Activated CD4-positive, alpha-beta T cell treated with anti-CD3 and anti-CD28 coated beads for 48 hours (primary cell): ENCODE results near the gene RBM41.
"Not testable (repeated sequence)": the region's sequence is repeated elsewhere in the genome, so short reads cannot be mapped to it uniquely, and the experiment has no call there.

Experiments
- DNase-seq: peaks from one replicate; pipeline ENCODE4 v3.0.0-alpha.2; 2020

The RBM41 gene

DNA sequence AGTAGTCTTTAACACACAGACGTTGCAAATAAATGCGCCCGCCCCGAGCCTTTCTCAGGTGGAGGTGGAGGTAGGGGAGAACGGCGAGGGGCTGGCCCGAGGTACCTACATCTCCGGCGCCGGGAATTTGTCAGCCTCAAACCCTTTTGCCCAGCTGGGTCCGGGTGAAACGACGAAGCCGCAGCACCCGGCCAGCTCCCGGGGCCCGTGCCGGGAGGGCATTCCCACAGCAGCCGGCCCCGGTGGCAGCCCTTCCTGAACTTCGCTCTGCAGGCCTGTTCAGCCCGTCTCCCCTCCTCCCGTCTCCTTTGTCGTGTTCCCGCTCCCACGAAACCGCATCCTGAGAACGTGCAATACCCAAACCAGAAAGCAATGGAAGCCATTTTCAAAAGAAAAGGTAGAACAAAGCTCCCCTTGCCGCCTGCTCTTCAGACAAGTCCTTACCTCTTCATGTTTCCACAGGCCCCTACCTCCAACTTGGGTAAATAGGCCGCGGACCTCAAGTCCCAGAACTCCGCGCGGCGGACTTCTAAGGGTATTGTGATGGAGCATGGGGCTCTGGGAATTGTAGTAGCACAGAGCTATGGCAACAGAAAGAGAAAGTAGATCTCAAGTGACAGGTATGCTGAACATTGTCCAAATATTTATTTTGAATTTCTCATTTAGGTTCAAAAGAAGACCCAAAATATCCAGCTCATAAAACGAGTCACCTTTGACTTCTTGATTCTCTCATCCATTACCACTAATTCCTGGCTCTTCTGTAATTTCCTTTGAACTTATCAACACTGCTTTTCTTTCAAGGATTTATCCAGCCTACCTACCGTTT lies at the start of gene RBM41:
Gene RBM41, minus strand, starts transcription at position 501 of the 826 bp plus-strand sequence. Its CDS starts 49 bp downstream, at position 452.
- peak; percentile 78 for DNase-seq

- DNase-seq: no peak
Observed at GRCh38 chrX:107168257-107168656, 49.6 kb upstream of the RBM41 start.

DNA sequence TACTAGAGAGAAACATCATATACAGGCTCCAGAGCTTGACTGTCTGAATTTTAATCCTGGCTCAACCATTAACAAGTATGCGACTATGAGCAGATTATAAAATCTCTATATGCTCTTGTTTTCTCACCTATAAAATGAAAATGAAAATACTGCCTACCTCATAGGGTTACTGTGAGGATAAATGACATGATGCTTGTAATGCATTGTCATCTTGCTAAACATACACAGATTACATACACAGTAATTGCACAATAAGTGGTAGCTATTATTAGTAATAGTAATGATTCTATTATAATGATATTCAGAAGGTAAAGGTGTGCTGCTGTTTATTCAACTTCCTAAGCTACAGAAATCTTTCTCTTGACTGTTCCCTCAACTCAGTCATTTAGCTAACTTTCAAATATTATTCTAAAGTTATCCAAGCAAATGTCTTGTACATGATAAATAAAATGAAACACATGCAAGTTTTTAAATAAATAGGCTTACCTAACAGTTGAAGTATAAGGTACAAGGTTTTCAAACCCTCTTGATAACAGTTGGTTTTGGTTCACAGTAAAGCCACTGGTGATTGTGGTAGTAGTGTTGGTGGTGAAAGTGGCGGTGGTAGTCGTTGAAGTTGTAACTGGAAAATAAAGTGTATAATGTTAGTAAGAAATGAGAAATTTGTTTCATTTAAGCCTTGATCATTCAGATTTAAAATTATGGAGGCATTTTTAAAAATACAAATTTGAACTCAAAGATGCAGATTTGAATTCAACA lies 48.7 kb upstream of the RBM41 start:
- DNase-seq: no peak

GRCh38 chrX:107157618-107158017 lies 39.0 kb upstream of the RBM41 start:
- not testable (repeated sequence) for DNase-seq

GRCh38 chrX:107155621-107156430 lies 37.2 kb upstream of the RBM41 start:
- DNase-seq: not testable (repeated sequence)

GRCh38 chrX:107154787-107155620 lies 36.4 kb upstream of the RBM41 start:
- peak; percentile 29 for DNase-seq

GRCh38 chrX:107153005-107153404 lies 34.4 kb upstream of the RBM41 start:
- no peak for DNase-seq

- DNase-seq: no peak
Observed at GRCh38 chrX:107146670-107147069, 28.0 kb upstream of the RBM41 start.

GRCh38 chrX:107135965-107136307 lies 17.3 kb upstream of the RBM41 start:
- DNase-seq: no peak

DNA sequence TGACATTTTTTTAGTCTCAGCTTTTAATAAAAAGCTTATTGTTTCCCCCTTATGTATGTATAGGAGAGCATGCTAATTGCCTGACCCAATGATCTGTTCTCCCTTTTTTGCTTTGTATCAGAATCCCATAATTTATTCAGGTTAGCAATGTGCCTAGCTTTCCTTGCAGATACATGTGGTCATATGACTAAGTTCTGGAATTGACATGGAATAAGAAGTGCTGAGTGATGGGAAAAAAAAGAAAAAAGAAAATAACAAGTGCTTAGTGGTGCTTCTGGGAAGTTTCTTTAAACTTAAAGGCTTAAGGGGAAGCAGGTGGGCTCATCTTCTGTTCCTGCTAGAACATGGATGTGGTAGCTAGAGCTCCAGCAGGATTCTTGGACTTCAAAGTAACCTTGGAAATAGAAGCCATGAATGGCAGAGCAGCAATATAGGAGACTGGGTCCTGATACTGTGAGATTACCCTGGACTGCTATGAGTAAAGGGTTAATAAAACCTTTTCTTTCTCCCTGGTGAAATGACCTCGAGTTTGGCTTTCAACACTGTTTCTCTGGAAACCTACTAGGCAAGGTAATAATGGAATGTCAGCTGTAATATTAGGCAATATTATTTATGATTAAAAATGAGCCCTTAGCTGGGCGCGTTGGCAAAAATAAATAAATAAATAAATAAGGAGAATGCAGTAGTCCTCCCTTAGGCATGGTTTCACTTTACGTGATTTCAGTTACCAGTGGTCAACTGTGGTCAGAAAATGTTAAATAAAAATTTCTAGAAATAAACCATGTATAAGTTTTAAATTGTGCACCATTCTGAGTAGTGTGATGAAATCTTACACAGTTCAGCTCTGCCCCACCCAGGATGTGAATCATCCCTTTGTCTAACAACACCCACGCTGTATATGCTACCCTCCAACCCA lies 16.7 kb upstream of the RBM41 start:
- peak; percentile 28 for DNase-seq

- no peak for DNase-seq
Observed at GRCh38 chrX:107123750-107124149, 5.1 kb upstream of the RBM41 start.

DNA sequence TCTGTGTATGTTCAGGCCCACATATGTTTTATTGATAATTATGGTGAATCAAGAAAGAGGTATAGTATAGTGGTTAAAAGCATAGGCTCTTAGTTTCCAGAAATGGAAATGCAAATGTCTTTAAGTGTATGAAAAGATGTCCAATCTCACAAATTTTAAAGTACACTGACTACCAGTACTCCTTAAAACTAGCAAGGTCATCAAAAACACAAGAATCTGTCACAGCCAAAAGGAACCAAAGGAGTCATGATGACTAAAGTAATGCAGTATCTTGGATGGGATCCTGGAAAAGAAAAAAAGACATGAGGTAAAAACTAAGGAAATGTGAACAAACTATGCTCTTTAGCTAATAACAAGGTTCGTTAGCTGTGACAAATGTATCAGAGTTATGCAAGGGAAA lies 661 bp upstream of the RBM41 start:
- no peak for DNase-seq

DNA sequence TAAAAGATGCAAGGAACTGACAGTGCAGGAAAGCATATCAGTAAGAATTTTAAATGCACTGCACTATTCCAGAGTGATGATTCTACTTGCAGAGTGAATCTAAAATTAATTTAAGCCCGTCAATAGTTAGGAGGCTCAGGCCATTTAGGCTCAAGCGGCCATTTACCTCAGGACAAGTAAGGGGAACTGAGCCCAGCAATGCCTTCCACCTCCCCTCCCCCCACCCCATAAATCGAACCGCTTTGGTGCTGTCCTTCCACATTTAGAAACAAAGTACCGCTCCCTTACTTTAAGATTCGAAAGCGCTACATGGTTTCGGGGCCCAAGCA lies 665 bp downstream of the RBM41 start:
- DNase-seq: no peak

- no peak for DNase-seq
Observed at GRCh38 chrX:107107459-107107858, 11.2 kb downstream of the RBM41 start.

GRCh38 chrX:107102980-107103379 lies 15.6 kb downstream of the RBM41 start:
- no peak for DNase-seq

- no peak for DNase-seq
Observed at GRCh38 chrX:107076158-107076557, 42.5 kb downstream of the RBM41 start.

GRCh38 chrX:107057731-107058130 lies 60.9 kb downstream of the RBM41 start:
- DNase-seq: not testable (repeated sequence)

- no peak for DNase-seq
Observed at GRCh38 chrX:107054978-107055377, 63.6 kb downstream of the RBM41 start.

- no peak for DNase-seq
Observed at GRCh38 chrX:107050195-107050709, 68.4 kb downstream of the RBM41 start.

DNA sequence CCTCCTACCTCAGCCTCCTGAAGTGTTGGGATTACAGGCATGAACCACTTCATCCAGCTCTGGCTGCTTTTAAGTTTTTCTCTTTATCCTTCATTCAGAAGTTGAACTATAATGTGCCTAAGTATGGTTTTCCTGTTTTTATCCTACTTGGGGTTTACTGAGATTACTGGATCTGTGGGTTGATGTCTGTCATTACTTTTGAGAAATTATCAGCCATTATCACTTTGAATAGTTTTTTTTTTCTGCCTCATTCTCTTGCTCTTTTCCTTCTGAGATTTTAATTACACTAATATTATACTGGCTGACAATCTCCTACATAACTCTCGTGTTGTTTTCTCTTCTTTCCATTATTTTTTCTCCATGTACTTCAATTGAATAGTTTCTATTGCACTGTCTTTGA lies 71.0 kb downstream of the RBM41 start:
- no peak for DNase-seq

DNA sequence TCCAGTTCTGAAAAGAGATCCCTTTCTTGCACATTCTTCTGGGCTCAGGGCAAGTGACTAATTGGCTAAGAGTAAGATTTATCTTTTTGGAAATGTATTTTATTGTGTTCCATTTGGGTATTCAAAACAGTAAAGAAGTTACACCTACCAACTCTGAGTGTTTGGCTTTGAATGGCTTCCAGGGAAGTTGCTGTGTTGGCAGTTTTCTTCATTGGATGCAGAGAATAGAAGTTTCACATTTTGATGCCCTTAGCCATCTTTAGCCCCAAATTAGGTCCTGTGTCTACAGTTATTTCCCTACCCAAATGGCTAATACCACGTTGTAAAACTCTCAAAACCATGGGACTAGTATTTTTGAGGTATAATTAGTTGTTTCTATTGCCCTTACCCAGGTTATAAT lies 88.9 kb downstream of the RBM41 start:
- no peak for DNase-seq
